Breast epithelium (tissue), 4 donors: ENCODE data around the gene KSR2. TPM values are rescaled to one million over a fixed set of nuclear protein-coding genes. Genes with fewer than 3 reads are reported as not detected.

Source experiments
- DNase-seq, 2 donors: peaks; one replicate each; pipeline ENCODE4 v3.0.0-alpha.2; 2019; ENCODE audit warnings: low spot score in 2 of 2
- H3K27ac ChIP-seq, 2 donors: fragments of 200-600 bp; sonication (generic) in 1 of 2; one replicate each; pipeline ENCODE4 v1.5.1; 2016 to 2019; ENCODE audit warnings: mild to moderate bottlenecking in 1 of 2
- H3K27me3 ChIP-seq, 2 donors: fragments of 200-600 bp; sonication (generic) in 1 of 2; one replicate each; pipeline versions ENCODE4 v1.5.1 to v1.6.0; 2017 to 2019; ENCODE audit warnings: control low read depth in 1 of 2, mild to moderate bottlenecking in 1 of 2
- H3K36me3 ChIP-seq: fragments of 200-600 bp; one replicate; pipeline ENCODE4 v1.5.1; 2019
- H3K4me1 ChIP-seq, 2 donors: fragments of 200-600 bp; sonication (generic); one replicate each; pipeline ENCODE4 v1.5.1; 2016 to 2019; ENCODE audit warnings: control low read depth in 1 of 2
- H3K4me3 ChIP-seq, 3 donors: fragments of 200-600 bp; sonication (generic); 1 replicate in 2 of 3; 2 replicates in 1 of 3; pipeline ENCODE4 v1.5.1; 2016 to 2019; ENCODE audit warnings: mild to moderate bottlenecking in 3 of 3, moderate library complexity in 2 of 3
- H3K9me3 ChIP-seq, 2 donors: fragments of 200-600 bp; sonication (generic) in 1 of 2; one replicate each; pipeline ENCODE4 v1.5.1; 2016 to 2019; ENCODE audit warnings: control low read depth in 1 of 2
- CTCF ChIP-seq, 3 donors: fragments of 450-650 bp; IDR thresholded peaks; one replicate each; pipeline ENCODE4 v1.5.1; 2016 to 2017; ENCODE audit warnings: antibody characterized with exemption in 3 of 3, mild to moderate bottlenecking in 3 of 3, moderate library complexity in 3 of 3
- POLR2A ChIP-seq: fragments of 450-650 bp; IDR thresholded peaks from one replicate; pipeline ENCODE4 v1.6.1; 2016; ENCODE audit warnings: antibody characterized with exemption, mild to moderate bottlenecking, moderate library complexity
- POLR2AphosphoS5 ChIP-seq, 3 donors: sonication (generic); formaldehyde crosslinking; IDR thresholded peaks; one replicate each; pipeline ENCODE4 v1.6.1; 2017; ENCODE audit warnings: antibody characterized with exemption in 3 of 3
- intact Hi-C: fragments of 100-400 bp; cut with DNase I; formaldehyde crosslinking; loops from one replicate; pipeline ENCODE4 v1.15.1; 2023; ENCODE audit warnings: low total_unique reads
- total RNA-seq, 3 donors: library from RNA; depleted of rRNA; stranded (reverse); fragments of >200 nt; gene quantifications; one replicate each; pipeline ENCODE4 v1.1.0, GENCODE V29; 2016

KSR2 gene
- total RNA-seq, 3 donors from 2014 or later = under 0.01 to 1.9 (median 0.33) TPM

- Histone ChIP-seq H3K27ac (no peak overlapping the region), H3K9me3 (no peaks in the 10 kb centered on the region), H3K36me3 (no peaks in the 10 kb centered on the region), H3K27me3 (peaks cover 0 to 5% of the 10 kb centered on the region in 2 donors), H3K4me3 (no peak overlapping the region), H3K4me1 (no peaks in the 10 kb centered on the region)
- no peak for TF ChIP-seq POLR2A
- TF ChIP-seq POLR2AphosphoS5 (IDR thresholded peaks at IDR 0.05) = no peak
- no peak for TF ChIP-seq CTCF (IDR thresholded peaks at IDR 0.05)
- intact Hi-C loops = no loop called here
- no peak for DNase-seq
Measured at GRCh38 chr12:117980616-117981015, 11.8 kb upstream of the KSR2 start.

GRCh38 chr12:117977373-117977772 is 8.6 kb upstream of the KSR2 start:
- intact Hi-C loops = no loop called here
- Histone ChIP-seq H3K27me3 (peaks cover 0 to 13% of the 10 kb centered on the region in 2 donors), H3K27ac (no peak overlapping the region), H3K9me3 (peaks cover 0 to under 1% of the 10 kb centered on the region in 2 donors), H3K36me3 (no peaks in the 10 kb centered on the region), H3K4me1 (no peaks in the 10 kb centered on the region), H3K4me3 (no peak overlapping the region)
- no peak for DNase-seq
- no peak for TF ChIP-seq POLR2AphosphoS5 (IDR thresholded peaks at IDR 0.05)
- TF ChIP-seq CTCF (IDR thresholded peaks at IDR 0.05) = no peak
- no peak for TF ChIP-seq POLR2A

- intact Hi-C loops = no loop called here
- Histone ChIP-seq H3K9me3 (peaks cover 7 to 20% of the 10 kb centered on the region in 2 donors), H3K4me1 (no peaks in the 10 kb centered on the region), H3K27me3 (peaks cover 0 to 13% of the 10 kb centered on the region in 2 donors), H3K4me3 (no peak overlapping the region), H3K27ac (no peak overlapping the region), H3K36me3 (no peaks in the 10 kb centered on the region)
- TF ChIP-seq POLR2AphosphoS5 (IDR thresholded peaks at IDR 0.05) (no peak), CTCF (IDR thresholded peaks at IDR 0.05) (no peak)
- no peak for DNase-seq
Measured at GRCh38 chr12:117975006-117975405, 6.2 kb upstream of the KSR2 start.

GRCh38 chr12:117972301-117972700 is 3.5 kb upstream of the KSR2 start:
- intact Hi-C loops = no loop called here
- no peaks in the 10 kb centered on the region for H3K36me3 ChIP-seq

GRCh38 chr12:117970334-117970733 is 1.5 kb upstream of the KSR2 start:
- H3K36me3 ChIP-seq = no peaks in the 10 kb centered on the region
- H3K27ac ChIP-seq = no peak overlapping the region
- intact Hi-C loops = no loop called here
- H3K9me3 ChIP-seq = peaks cover 7 to 20% of the 10 kb centered on the region in 2 donors
- no peaks in the 10 kb centered on the region for H3K4me1 ChIP-seq
- peaks cover 0 to 21% of the 10 kb centered on the region in 2 donors for H3K27me3 ChIP-seq
- TF ChIP-seq POLR2A (no peak), CTCF (IDR thresholded peaks at IDR 0.05) (no peak), POLR2AphosphoS5 (IDR thresholded peaks at IDR 0.05) (no peak)
- no peak for DNase-seq
- H3K4me3 ChIP-seq = no peak overlapping the region

More at GRCh38 chr12:117972301-117972700, 3.5 kb upstream of the KSR2 start:
- H3K27me3 ChIP-seq = peaks cover 0 to 18% of the 10 kb centered on the region in 2 donors
- no peak overlapping the region for H3K27ac ChIP-seq
- H3K4me3 ChIP-seq = no peak overlapping the region
- no peak for DNase-seq
- TF ChIP-seq POLR2AphosphoS5 (IDR thresholded peaks at IDR 0.05) = no peak
- TF ChIP-seq CTCF (IDR thresholded peaks at IDR 0.05) = no peak
- TF ChIP-seq POLR2A = no peak
- H3K9me3 ChIP-seq = peaks cover 7 to 20% of the 10 kb centered on the region in 2 donors
- no peaks in the 10 kb centered on the region for H3K4me1 ChIP-seq
